Measurements from ENCODE around the gene VSTM4. TPM values are rescaled to one million over a fixed set of nuclear protein-coding genes. Genes with fewer than 3 reads are reported as not detected.

Gene VSTM4
- total RNA-seq, 3 donors from 2014 or later (not counting 1 experiment from before 2014, with no cell fraction given) = 0.38 to 0.57 (median 0.45) TPM

DNA sequence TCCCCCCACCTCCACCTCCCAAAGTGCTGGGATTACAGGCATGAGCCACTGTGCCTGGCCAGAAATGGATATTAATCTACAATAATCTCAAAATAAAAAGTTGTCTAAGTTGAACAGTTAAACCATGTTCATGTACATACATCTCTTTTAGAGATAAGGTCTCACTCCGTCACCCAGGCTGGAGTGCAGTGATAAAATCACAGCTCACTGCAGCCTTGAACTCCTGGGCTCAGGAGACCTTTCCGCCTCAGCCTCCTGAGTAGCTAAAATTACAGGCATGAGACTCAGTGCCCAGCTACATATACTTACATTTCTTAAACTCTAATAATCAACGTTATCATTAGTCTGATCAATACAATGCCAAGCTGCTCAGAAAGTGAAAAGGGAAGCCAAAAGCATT is 36.2 kb downstream of the VSTM4 start:
- Mint-ChIP-seq H3K27ac (no peak overlapping the region), H3K36me3 (no peaks in the 10 kb centered on the region), H3K4me1 (peaks cover 6% of the 10 kb centered on the region in 2 donors), H3K9me3 (no peaks in the 10 kb centered on the region), H3K27me3 (ENCODE audit: low read depth in 2 of 2) (peaks cover 8 to 25% of the 10 kb centered on the region in 2 donors), H3K4me3 (no peak overlapping the region)
- intact Hi-C loops (cut with micrococcal nuclease) = no loop called here
- ATAC-seq = no peak
- H3K4me1 ChIP-seq (ENCODE audit: control insufficient read depth, insufficient read depth, low read length) = peaks cover 6% of the 10 kb centered on the region
- no peak overlapping the region for H3K27ac ChIP-seq (ENCODE audit: low read length)
- H3K9me3 ChIP-seq (ENCODE audit: control insufficient read depth, insufficient read depth, low read length) = no peaks in the 10 kb centered on the region
- WGBS (ENCODE audit: insufficient coverage) = 80% methylated on average over 3 of the region's 3 CpGs
- H3K27me3 ChIP-seq (ENCODE audit: control insufficient read depth, insufficient read depth, low read length) = no peaks in the 10 kb centered on the region
- TF ChIP-seq CTCF (IDR thresholded peaks at IDR 0.05) = no peak
- no peak for DNase-seq
- no peaks in the 10 kb centered on the region for H3K36me3 ChIP-seq (ENCODE audit: control insufficient read depth, insufficient read depth, low read length)
- H3K4me3 ChIP-seq (ENCODE audit: low read length) = no peak overlapping the region

GRCh38 chr10:49078433-49078832 is 36.9 kb downstream of the VSTM4 start:
- ATAC-seq = no peak
- intact Hi-C loops (cut with micrococcal nuclease) = no loop called here
- WGBS (ENCODE audit: insufficient coverage) = 100% methylated on average over 1 of the region's 2 CpGs

DNA sequence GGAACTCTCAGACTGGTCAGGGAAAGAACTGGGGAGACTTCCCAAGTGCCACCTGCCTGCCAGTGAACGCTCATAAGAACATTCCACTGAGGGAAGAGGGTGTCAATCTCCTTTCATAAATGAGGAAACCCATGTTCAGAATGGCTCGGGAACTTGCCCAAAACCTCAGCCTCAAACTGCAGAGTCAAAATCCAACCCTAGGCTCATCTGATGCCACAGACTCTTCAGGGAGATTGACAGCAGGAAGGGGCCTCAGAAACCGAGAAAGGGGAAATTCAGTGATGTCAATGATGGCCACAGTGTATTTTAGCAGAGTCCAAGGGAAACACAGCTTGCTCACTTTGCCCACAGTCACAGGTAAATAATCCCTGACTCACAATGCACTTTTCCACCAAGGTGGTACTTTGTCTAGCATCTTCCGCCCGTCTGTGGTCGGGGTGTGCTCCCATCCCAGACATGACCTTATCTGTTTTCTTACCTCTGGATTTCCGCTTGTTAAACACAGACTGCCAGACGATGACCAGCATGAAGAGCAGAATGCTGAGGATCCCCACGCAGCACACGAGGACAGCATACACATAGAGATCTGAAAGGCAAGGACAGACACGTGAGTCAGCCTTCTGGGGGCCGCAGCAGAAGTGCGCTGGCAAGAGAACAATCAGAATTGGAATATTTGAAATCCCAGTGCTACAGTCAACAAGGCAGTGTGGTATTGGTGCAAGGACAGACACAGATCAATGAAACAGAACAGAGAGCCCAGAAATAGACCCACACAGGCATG is 38.4 kb downstream of the VSTM4 start:
- Histone ChIP-seq H3K4me3 (ENCODE audit: low read length) (no peak overlapping the region), H3K4me1 (ENCODE audit: control insufficient read depth, insufficient read depth, low read length) (peaks cover 6% of the 10 kb centered on the region), H3K27ac (ENCODE audit: low read length) (no peak overlapping the region), H3K27me3 (ENCODE audit: control insufficient read depth, insufficient read depth, low read length) (no peaks in the 10 kb centered on the region), H3K36me3 (ENCODE audit: control insufficient read depth, insufficient read depth, low read length) (no peaks in the 10 kb centered on the region), H3K9me3 (ENCODE audit: control insufficient read depth, insufficient read depth, low read length) (no peaks in the 10 kb centered on the region)
- 38% methylated on average over 13 of the region's 13 CpGs for WGBS (ENCODE audit: insufficient coverage)
- TF ChIP-seq CTCF (IDR thresholded peaks at IDR 0.05) = no peak
- peak in 1 of 3 donors; percentile 41 for ATAC-seq
- H3K9me3 Mint-ChIP-seq = no peaks in the 10 kb centered on the region
- H3K36me3 Mint-ChIP-seq = no peaks in the 10 kb centered on the region
- H3K4me3 Mint-ChIP-seq = no peak overlapping the region
- DNase-seq = no peak
- intact Hi-C loops (cut with micrococcal nuclease) = no loop called here
- peaks cover 6% of the 10 kb centered on the region in 2 donors for H3K4me1 Mint-ChIP-seq
- no peak overlapping the region for H3K27ac Mint-ChIP-seq
- peaks cover 8 to 25% of the 10 kb centered on the region in 2 donors for H3K27me3 Mint-ChIP-seq (ENCODE audit: low read depth in 2 of 2)

More at GRCh38 chr10:49078433-49078832, 36.9 kb downstream of the VSTM4 start:
- DNase-seq = no peak
- no peaks in the 10 kb centered on the region for H3K36me3 Mint-ChIP-seq
- H3K27ac Mint-ChIP-seq = no peak overlapping the region
- Histone ChIP-seq H3K36me3 (ENCODE audit: control insufficient read depth, insufficient read depth, low read length) (no peaks in the 10 kb centered on the region), H3K27ac (ENCODE audit: low read length) (no peak overlapping the region), H3K9me3 (ENCODE audit: control insufficient read depth, insufficient read depth, low read length) (no peaks in the 10 kb centered on the region), H3K4me3 (ENCODE audit: low read length) (no peak overlapping the region), H3K4me1 (ENCODE audit: control insufficient read depth, insufficient read depth, low read length) (peaks cover 6% of the 10 kb centered on the region), H3K27me3 (ENCODE audit: control insufficient read depth, insufficient read depth, low read length) (no peaks in the 10 kb centered on the region)
- peaks cover 6% of the 10 kb centered on the region in 2 donors for H3K4me1 Mint-ChIP-seq
- H3K27me3 Mint-ChIP-seq (ENCODE audit: low read depth in 2 of 2) = peaks cover 8 to 25% of the 10 kb centered on the region in 2 donors
- no peaks in the 10 kb centered on the region for H3K9me3 Mint-ChIP-seq
- TF ChIP-seq CTCF (IDR thresholded peaks at IDR 0.05) = no peak
- no peak overlapping the region for H3K4me3 Mint-ChIP-seq
